Activated B cell treated with CpG ODN at 0.5 μM for 24 hours (primary cell): ENCODE measurements around the gene MEIOSIN. TPM values are rescaled to one million over a fixed set of nuclear protein-coding genes. Genes with fewer than 3 reads are reported as not detected.

Source experiments
- ATAC-seq: fragments of 200-7000 bp; cut with Tn5 transposase; one replicate; pipeline ENCODE4 v1.10.0; 2021; ENCODE audit warnings: low read depth, mild to moderate bottlenecking, moderate library complexity
- CTCF ChIA-PET: fragments of 350-600 bp; sonication (Branson Sonifier 250); formaldehyde crosslinking; loops from one replicate; lab custom pipeline; 2021; ENCODE audit warnings: antibody characterized with exemption; lab: Charles Lee
- POLR2A ChIA-PET: fragments of 350-600 bp; sonication (Branson Sonifier 250); formaldehyde crosslinking; loops from one replicate; lab custom pipeline; 2021; ENCODE audit warnings: antibody characterized with exemption; lab: Charles Lee
- DNase-seq: peaks from one replicate; pipeline ENCODE4 v3.0.0; 2022
- H3K27ac Mint-ChIP-seq: one replicate; pipeline ENCODE4 v1.8.0; 2020; ENCODE audit warnings: mixed read lengths
- H3K27me3 Mint-ChIP-seq: one replicate; pipeline ENCODE4 v1.8.0; 2021; ENCODE audit warnings: mixed read lengths
- H3K36me3 Mint-ChIP-seq: one replicate; pipeline ENCODE4 v1.8.0; 2021; ENCODE audit warnings: low read depth, mixed read lengths
- H3K4me1 Mint-ChIP-seq: one replicate; pipeline ENCODE4 v1.8.0; 2021; ENCODE audit warnings: mixed read lengths
- H3K4me3 Mint-ChIP-seq: one replicate; pipeline ENCODE4 v1.8.0; 2020; ENCODE audit warnings: mild to moderate bottlenecking, mixed read lengths
- H3K9me3 Mint-ChIP-seq: one replicate; pipeline ENCODE4 v1.8.0; 2020; ENCODE audit warnings: mixed read lengths
- intact Hi-C: fragments of 100-400 bp; cut with micrococcal nuclease; formaldehyde crosslinking; loops from one replicate; pipeline ENCODE4 v1.15.1; 2024
- total RNA-seq: library from RNA; stranded (reverse); gene quantifications from 2 replicates; pipeline ENCODE4 v1.2.3, GENCODE V29; 2022
- TF ChIP-seq, protein P1 (sequence below): fragments of 200-600 bp; IDR thresholded peaks from one replicate; pipeline ENCODE4 v1.8.0; 2022; ENCODE audit warnings: antibody characterized with exemption, mild to moderate bottlenecking

MEIOSIN gene
- total RNA-seq, 1 donor from 2014 or later = not detected

DNA sequence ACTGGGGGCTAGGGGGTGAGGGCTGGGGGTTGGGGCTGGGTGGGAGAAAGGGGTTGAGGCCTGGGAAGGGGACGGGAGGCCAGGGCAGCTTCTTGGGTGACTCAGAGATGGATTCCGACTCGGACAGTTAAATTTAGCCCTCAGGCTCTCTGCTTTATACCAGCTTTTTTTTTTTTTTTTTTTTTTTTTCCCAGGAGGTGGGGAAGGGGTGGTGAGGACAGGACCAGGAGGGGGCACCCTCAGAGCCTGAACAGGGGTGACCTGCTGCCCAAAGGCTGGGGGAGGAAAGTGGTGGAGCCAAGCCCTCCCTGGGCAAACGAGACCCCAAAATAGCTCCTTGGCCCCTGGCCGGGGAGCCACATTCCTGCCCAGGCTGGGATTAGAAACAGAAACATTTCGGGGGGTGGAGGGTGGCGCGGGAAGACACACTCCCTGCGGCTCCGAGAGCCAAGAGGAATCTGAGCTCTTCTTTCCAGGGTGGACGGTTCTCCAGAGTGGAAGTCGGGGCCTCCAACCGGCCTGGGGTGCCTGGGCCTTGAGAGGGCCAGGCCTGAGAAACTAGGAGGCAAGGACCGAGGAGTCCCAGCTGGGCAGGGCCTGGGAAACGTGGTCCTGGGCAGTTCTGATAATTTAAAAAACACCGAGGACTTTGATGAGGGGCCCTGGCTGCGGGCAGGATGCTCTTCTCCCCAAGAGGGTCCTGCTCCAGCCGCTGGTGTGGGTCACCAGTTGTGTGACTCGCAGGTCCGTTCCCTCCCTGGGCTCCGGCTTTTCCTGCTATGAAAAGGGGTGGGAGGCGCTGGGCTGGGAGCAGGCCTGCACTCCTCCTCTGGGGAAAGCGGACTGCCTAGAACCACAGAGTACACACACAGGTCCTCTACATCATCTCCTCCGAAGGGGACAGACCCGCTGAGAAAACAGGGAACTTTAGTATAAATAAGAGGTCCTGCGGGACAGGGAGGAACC is 49.9 kb downstream of the MEIOSIN start:
- H3K36me3 Mint-ChIP-seq = peaks cover 22% of the 10 kb centered on the region
- H3K27me3 Mint-ChIP-seq = peaks cover 4% of the 10 kb centered on the region
- TF ChIP-seq, protein P1, sequence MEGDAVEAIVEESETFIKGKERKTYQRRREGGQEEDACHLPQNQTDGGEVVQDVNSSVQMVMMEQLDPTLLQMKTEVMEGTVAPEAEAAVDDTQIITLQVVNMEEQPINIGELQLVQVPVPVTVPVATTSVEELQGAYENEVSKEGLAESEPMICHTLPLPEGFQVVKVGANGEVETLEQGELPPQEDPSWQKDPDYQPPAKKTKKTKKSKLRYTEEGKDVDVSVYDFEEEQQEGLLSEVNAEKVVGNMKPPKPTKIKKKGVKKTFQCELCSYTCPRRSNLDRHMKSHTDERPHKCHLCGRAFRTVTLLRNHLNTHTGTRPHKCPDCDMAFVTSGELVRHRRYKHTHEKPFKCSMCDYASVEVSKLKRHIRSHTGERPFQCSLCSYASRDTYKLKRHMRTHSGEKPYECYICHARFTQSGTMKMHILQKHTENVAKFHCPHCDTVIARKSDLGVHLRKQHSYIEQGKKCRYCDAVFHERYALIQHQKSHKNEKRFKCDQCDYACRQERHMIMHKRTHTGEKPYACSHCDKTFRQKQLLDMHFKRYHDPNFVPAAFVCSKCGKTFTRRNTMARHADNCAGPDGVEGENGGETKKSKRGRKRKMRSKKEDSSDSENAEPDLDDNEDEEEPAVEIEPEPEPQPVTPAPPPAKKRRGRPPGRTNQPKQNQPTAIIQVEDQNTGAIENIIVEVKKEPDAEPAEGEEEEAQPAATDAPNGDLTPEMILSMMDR = no peak
- intact Hi-C loops = no loop called here
- ATAC-seq (no peak), DNase-seq (no peak)
- H3K27ac Mint-ChIP-seq = no peak overlapping the region
- H3K4me3 Mint-ChIP-seq = no peak overlapping the region
- H3K9me3 Mint-ChIP-seq = no peaks in the 10 kb centered on the region
- peaks cover 26% of the 10 kb centered on the region for H3K4me1 Mint-ChIP-seq
- ChIA-PET CTCF (no interaction called here), POLR2A (interaction anchor here (0.6 to 1.1 kb wide), 7 partner anchors 10 to 413 kb away, joined by 4 to 8 read pairs (median 4); partner anchors contain the start of gene DMWD)

DNA sequence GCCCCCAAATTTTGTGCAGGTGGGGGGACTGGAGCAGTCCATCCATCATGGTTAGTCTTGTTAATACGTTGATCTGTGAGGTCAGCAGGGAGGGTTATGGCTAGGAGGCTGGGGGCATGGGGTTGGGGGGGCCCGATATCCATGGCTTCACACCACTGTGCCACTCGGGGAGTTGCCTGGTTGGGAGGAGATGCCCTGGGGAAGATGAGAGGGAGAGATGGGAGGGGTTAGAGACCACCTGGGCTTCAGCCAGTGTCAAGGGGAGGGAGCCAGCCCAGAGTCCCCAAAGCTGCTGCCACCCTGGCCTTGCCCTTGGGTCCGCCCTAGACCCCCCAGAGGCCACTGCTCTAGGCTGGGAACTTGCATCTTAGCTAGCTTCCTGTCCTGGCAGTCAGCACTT is 50.9 kb downstream of the MEIOSIN start:
- ATAC-seq = no peak
- no peak for DNase-seq
- Mint-ChIP-seq H3K36me3 (peaks cover 32% of the 10 kb centered on the region), H3K27ac (no peak overlapping the region), H3K4me1 (peaks cover 18% of the 10 kb centered on the region), H3K4me3 (no peak overlapping the region), H3K9me3 (no peaks in the 10 kb centered on the region), H3K27me3 (peaks cover 3% of the 10 kb centered on the region)
- POLR2A ChIA-PET = no interaction called here
- CTCF ChIA-PET = no interaction called here
- TF ChIP-seq, protein P1 = no peak
- intact Hi-C loops = no loop called here

- POLR2A ChIA-PET = no interaction called here
- no peak overlapping the region for H3K27ac Mint-ChIP-seq
- H3K27me3 Mint-ChIP-seq = no peaks in the 10 kb centered on the region
- TF ChIP-seq, protein P1 = no peak
- H3K4me3 Mint-ChIP-seq = no peak overlapping the region
- peaks cover 39% of the 10 kb centered on the region for H3K36me3 Mint-ChIP-seq
- CTCF ChIA-PET = no interaction called here
- ATAC-seq (no peak), DNase-seq (no peak)
- H3K4me1 Mint-ChIP-seq = peaks cover 8% of the 10 kb centered on the region
- no peaks in the 10 kb centered on the region for H3K9me3 Mint-ChIP-seq
- intact Hi-C loops = no loop called here
These were observed 51.9 kb downstream of the MEIOSIN start for GRCh38 chr19:45785097-45785496.

DNA sequence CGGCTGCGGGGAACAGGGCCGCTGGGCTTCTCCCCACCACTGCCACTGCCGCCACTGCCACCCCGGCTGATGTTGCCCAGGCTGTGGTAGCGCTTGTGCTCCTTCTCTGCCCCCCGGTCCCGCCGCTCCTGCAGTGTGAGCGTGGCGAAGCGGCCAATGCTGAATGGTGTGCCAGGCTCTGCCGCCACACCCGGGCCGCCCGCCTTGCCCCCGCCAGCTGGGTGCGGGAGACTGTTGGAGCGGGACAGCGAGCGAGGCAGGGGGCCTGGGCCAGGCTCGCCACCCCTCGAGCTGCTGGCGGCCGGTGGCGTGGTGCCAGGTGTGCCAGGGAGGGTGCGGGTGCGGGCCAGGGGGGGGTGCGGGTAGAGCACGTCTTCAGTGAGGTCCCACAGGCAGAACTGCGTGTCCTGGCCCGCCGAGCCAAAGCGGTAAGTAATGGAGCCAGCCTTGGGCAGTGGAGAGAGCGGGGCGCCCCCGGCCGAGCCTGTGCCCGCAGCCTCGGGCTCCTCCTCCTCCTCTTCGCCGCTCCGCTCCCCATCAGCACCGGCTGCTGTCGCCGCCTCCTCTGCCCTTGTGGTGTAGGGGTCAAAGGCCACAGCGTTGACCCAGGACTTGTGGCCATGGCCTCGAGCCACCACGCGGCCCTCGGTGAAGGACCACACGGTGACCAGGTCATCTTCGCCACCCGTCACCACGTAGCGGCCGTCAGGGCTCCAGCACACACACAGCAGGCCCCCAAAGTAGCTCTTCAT is 52.7 kb downstream of the MEIOSIN start:
- ChIA-PET POLR2A (interaction anchor here (1.0 kb wide), 1 partner anchor 16 kb away, joined by 3 read pairs; no protein-coding TSS in a partner anchor), CTCF (no interaction called here)
- Mint-ChIP-seq H3K36me3 (peaks cover 44% of the 10 kb centered on the region), H3K4me3 (no peak overlapping the region), H3K4me1 (peaks cover 8% of the 10 kb centered on the region), H3K27ac (no peak overlapping the region), H3K27me3 (no peaks in the 10 kb centered on the region), H3K9me3 (no peaks in the 10 kb centered on the region)
- ATAC-seq (no peak), DNase-seq (no peak)
- intact Hi-C loops = no loop called here
- TF ChIP-seq, protein P1 = no peak

DNA sequence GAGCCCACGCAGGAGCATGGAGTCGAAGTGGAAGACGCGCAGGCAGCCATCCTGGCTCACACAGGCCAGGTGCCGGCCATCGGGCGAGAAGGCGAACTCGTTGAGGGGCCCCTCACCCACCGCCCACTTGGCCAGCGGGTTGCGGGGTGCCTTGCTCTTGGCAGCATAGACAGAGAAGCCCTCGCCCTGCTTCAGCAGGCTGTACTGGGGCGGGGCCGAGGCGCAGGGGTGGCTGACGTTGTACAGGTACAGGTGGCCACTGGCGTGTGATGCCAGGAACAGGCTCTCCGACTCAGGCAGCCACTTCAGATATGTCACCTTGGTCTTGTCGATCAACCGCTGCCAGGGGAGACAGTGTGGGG is 53.3 kb downstream of the MEIOSIN start:
- TF ChIP-seq, protein P1 = no peak
- no peak for ATAC-seq
- Mint-ChIP-seq H3K4me3 (no peak overlapping the region), H3K36me3 (peaks cover 45% of the 10 kb centered on the region), H3K4me1 (peaks cover 11% of the 10 kb centered on the region), H3K27me3 (no peaks in the 10 kb centered on the region), H3K27ac (no peak overlapping the region), H3K9me3 (no peaks in the 10 kb centered on the region)
- intact Hi-C loops = no loop called here
- no peak for DNase-seq
- POLR2A ChIA-PET = interaction anchor here (1.0 kb wide), 1 partner anchor 17 kb away, joined by 3 read pairs; no protein-coding TSS in a partner anchor
- CTCF ChIA-PET = no interaction called here
